ENCODE data around the gene SPANXN3.
"Not testable (repeated sequence)": the region's sequence is repeated elsewhere in the genome, so short reads cannot be mapped to it uniquely, and the experiment has no call there.

Gene SPANXN3

GRCh38 chrX:143517375-143517774, at the start of gene SPANXN3:
Gene SPANXN3, minus strand, starts transcription at chrX:143517475. Its CDS starts 84 bp downstream, at chrX:143517391.
- DNase-seq (ENCODE audit: low read depth in 2 of 2); H3K4me3 ChIP-seq (replicated peaks in 1 of 2; ENCODE audit: low read depth in 2 of 2, low read length in 2 of 2): not testable (repeated sequence)

DNA sequence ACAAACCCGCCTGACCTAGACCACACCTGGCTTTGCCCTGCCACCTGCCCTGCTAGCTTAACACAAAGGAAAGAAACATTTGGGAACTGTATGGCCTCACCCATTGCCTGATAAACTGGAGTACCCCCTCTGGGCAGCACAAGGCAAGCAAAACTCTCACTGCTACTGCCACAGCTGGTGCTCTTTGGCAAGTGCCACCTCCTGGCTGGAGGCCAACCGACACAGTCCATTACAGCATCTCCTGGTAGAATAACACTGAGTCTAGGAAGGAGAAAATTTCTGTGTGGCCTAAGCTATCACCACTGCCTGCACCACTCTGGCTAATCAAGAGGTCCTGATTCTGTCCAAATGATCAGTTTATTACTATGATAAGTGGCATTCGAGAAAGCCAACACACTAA, 18.9 kb upstream of the SPANXN3 start:
- TF ChIP-seq CTCF (IDR thresholded peaks at IDR 0.05; ENCODE audit: low read depth, low read length): no peak

GRCh38 chrX:143502196-143502595, 15.1 kb downstream of the SPANXN3 start:
- not testable (repeated sequence) for H3K4me3 ChIP-seq (replicated peaks in 1 of 2; ENCODE audit: low read depth in 2 of 2, low read length in 2 of 2); DNase-seq (ENCODE audit: low read depth in 2 of 2)

More for the DNA sequence above, 18.9 kb upstream of the SPANXN3 start:
- no peak overlapping the region for H3K4me3 ChIP-seq (replicated peaks in 1 of 2; ENCODE audit: low read depth in 2 of 2, low read length in 2 of 2)
- no peak for DNase-seq (ENCODE audit: low read depth in 2 of 2)

DNA sequence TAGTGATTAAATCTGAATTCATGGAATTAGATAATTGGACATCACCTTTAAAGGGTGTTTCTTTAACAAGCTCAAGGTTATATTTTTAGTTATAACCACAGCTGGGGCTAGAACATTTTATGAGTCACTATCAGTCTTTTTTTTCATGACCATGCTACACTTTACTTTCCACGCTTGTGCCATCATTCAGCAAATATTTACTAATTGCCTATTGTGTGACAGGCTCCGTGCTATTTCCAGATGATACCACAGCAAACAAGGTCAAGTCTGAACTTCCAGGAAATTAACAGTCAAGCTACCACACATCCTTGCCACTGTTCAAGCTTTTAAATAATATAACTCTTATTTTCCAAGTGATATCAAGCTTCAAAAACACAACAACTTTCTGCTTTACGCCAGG, 16.5 kb downstream of the SPANXN3 start:
- H3K4me3 ChIP-seq (replicated peaks in 1 of 2; ENCODE audit: low read depth in 2 of 2, low read length in 2 of 2): no peak overlapping the region
- TF ChIP-seq CTCF (IDR thresholded peaks at IDR 0.05; ENCODE audit: low read depth, low read length): no peak
- DNase-seq (ENCODE audit: low read depth in 2 of 2): no peak

DNA sequence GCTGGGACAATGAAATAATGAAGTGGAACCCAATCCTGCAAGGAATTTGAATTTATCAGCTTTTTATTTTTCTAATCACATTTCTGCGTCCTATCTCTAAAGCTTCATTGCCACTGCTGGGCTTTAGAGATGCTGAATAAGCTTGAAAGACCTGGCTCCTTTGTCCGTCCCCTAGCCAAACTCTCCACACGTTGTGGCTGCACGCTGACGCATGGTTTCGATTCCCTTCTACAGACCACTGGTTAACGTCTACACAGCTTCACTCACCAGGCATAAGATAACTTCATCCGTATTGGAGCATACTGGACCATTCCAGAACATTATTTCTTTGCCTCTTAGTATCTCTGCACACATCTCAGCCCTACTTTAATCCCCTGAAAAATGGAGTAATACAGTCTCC, 31.2 kb downstream of the SPANXN3 start:
- no peak overlapping the region for H3K4me3 ChIP-seq (replicated peaks in 1 of 2; ENCODE audit: low read depth in 2 of 2, low read length in 2 of 2)
- TF ChIP-seq CTCF (IDR thresholded peaks at IDR 0.05; ENCODE audit: low read depth, low read length): no peak
- DNase-seq (ENCODE audit: low read depth in 2 of 2): no peak

GRCh38 chrX:143476751-143477150, 40.5 kb downstream of the SPANXN3 start:
- no peak for TF ChIP-seq CTCF (IDR thresholded peaks at IDR 0.05; ENCODE audit: low read depth, low read length)

GRCh38 chrX:143472347-143472938, 44.8 kb downstream of the SPANXN3 start:
- DNase-seq (ENCODE audit: low read depth in 2 of 2): no peak
- no peak for TF ChIP-seq CTCF (IDR thresholded peaks at IDR 0.05; ENCODE audit: low read depth, low read length)
- no peak overlapping the region for H3K4me3 ChIP-seq (replicated peaks in 1 of 2; ENCODE audit: low read depth in 2 of 2, low read length in 2 of 2)

More at GRCh38 chrX:143476751-143477150, 40.5 kb downstream of the SPANXN3 start:
- no peak overlapping the region for H3K4me3 ChIP-seq (replicated peaks in 1 of 2; ENCODE audit: low read depth in 2 of 2, low read length in 2 of 2)
- no peak for DNase-seq (ENCODE audit: low read depth in 2 of 2)

DNA sequence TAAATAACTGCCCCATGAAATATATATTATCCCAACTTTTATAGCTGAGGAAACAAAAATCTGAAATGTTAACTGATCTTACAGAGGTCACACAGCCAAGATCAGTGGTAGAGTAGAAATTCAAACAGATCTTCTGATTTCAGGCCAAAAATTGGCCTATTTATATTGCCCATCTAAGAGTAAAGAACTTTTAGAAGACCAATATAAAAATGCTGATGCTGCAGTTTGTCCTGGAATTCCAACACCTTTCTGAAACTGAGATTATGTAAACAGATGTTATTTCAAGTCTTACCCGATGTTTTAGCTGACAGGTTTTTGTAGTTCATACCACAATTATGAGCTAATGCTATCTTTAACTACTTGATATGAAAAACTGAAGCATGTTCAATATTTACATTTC, 51.1 kb downstream of the SPANXN3 start:
- DNase-seq (ENCODE audit: low read depth in 2 of 2): no peak
- no peak for TF ChIP-seq CTCF (IDR thresholded peaks at IDR 0.05; ENCODE audit: low read depth, low read length)
- H3K4me3 ChIP-seq (replicated peaks in 1 of 2; ENCODE audit: low read depth in 2 of 2, low read length in 2 of 2): no peak overlapping the region
